Measurements from ENCODE around the gene MATK. TPM values are rescaled to one million over a fixed set of nuclear protein-coding genes. Genes with fewer than 3 reads are reported as not detected.

MATK gene
- polyA plus RNA-seq, 1 donor from 2014 or later = 2.6 TPM

- H3K9me2 ChIP-seq (ENCODE audit: insufficient read depth, low read length) = no peaks in the 10 kb centered on the region
- peak overlapping the region; percentile 40 for H3K9ac ChIP-seq (ENCODE audit: low read length)
- H3K27ac ChIP-seq (ENCODE audit: low read length) = no peak overlapping the region
- peak overlapping the region; percentile 66 for H3K4me3 ChIP-seq (ENCODE audit: low read length)
- H4K20me1 ChIP-seq (ENCODE audit: insufficient read depth) = no peaks in the 10 kb centered on the region
- no peaks in the 10 kb centered on the region for H3K9me3 ChIP-seq (ENCODE audit: low read length)
- TF ChIP-seq MXI1 (conservative IDR thresholded peaks at IDR 0.05; ENCODE audit: poor library complexity, severe bottlenecking) (no peak), RAD21 (conservative IDR thresholded peaks at IDR 0.05) (no peak), CTCF (IDR thresholded peaks at IDR 0.05; ENCODE audit: poor library complexity, severe bottlenecking) (no peak), EZH2 (IDR thresholded peaks at IDR 0.05; ENCODE audit: borderline replicate concordance, insufficient read depth, low read length, poor library complexity, severe bottlenecking) (no peak), REST (IDR thresholded peaks at IDR 0.05; ENCODE audit: borderline replicate concordance) (no peak)
- no peaks in the 10 kb centered on the region for H3K36me3 ChIP-seq (ENCODE audit: insufficient read depth, low read length)
- H2AFZ ChIP-seq (ENCODE audit: low read depth, low read length) = peak overlapping the region; percentile 22
- H3K4me2 ChIP-seq (ENCODE audit: low read length) = peak overlapping the region; percentile 59
- no peaks in the 10 kb centered on the region for H3F3A ChIP-seq (ENCODE audit: insufficient read depth, low read length, poor library complexity, severe bottlenecking)
- no peaks in the 10 kb centered on the region for H3K79me2 ChIP-seq (replicated peaks; ENCODE audit: insufficient read depth, low read length)
- peaks cover 7% of the 10 kb centered on the region for H3K27me3 ChIP-seq (ENCODE audit: insufficient read depth, low read depth, low read length)
Observed at GRCh38 chr19:3800996-3801395, 14.8 kb upstream of the MATK start.

- Histone ChIP-seq H3K27me3 (ENCODE audit: insufficient read depth, low read depth, low read length) (peaks cover 7% of the 10 kb centered on the region), H3K9ac (ENCODE audit: low read length) (no peak overlapping the region), H3F3A (ENCODE audit: insufficient read depth, low read length, poor library complexity, severe bottlenecking) (no peaks in the 10 kb centered on the region), H2AFZ (ENCODE audit: low read depth, low read length) (no peak overlapping the region), H4K20me1 (ENCODE audit: insufficient read depth) (no peaks in the 10 kb centered on the region), H3K4me3 (ENCODE audit: low read length) (no peak overlapping the region), H3K9me3 (ENCODE audit: low read length) (no peaks in the 10 kb centered on the region), H3K9me2 (ENCODE audit: insufficient read depth, low read length) (no peaks in the 10 kb centered on the region), H3K79me2 (replicated peaks; ENCODE audit: insufficient read depth, low read length) (no peaks in the 10 kb centered on the region), H3K27ac (ENCODE audit: low read length) (no peak overlapping the region), H3K4me2 (ENCODE audit: low read length) (no peak overlapping the region), H3K36me3 (ENCODE audit: insufficient read depth, low read length) (no peaks in the 10 kb centered on the region)
- TF ChIP-seq TAF1 (IDR thresholded peaks at IDR 0.05; ENCODE audit: low read depth) = no peak
- TF ChIP-seq SMC3 (conservative IDR thresholded peaks at IDR 0.05; ENCODE audit: poor library complexity) = no peak
- no peak for TF ChIP-seq MXI1 (conservative IDR thresholded peaks at IDR 0.05; ENCODE audit: poor library complexity, severe bottlenecking)
- TF ChIP-seq CTCF (IDR thresholded peaks at IDR 0.05; ENCODE audit: poor library complexity, severe bottlenecking) = no peak
- TF ChIP-seq RAD21 (conservative IDR thresholded peaks at IDR 0.05) = no peak
- TF ChIP-seq REST (IDR thresholded peaks at IDR 0.05; ENCODE audit: borderline replicate concordance) = no peak
- no peak for TF ChIP-seq EZH2 (IDR thresholded peaks at IDR 0.05; ENCODE audit: borderline replicate concordance, insufficient read depth, low read length, poor library complexity, severe bottlenecking)
- TF ChIP-seq EP300 (conservative IDR thresholded peaks at IDR 0.05; ENCODE audit: poor library complexity, severe bottlenecking) = no peak
- TF ChIP-seq POLR2AphosphoS5 (IDR thresholded peaks at IDR 0.05) = no peak
Observed at GRCh38 chr19:3798137-3798536, 12.0 kb upstream of the MATK start.

All from neural cell (in vitro differentiated cells).